ENCODE data around the gene MCTP1.

The MCTP1 gene

DNA sequence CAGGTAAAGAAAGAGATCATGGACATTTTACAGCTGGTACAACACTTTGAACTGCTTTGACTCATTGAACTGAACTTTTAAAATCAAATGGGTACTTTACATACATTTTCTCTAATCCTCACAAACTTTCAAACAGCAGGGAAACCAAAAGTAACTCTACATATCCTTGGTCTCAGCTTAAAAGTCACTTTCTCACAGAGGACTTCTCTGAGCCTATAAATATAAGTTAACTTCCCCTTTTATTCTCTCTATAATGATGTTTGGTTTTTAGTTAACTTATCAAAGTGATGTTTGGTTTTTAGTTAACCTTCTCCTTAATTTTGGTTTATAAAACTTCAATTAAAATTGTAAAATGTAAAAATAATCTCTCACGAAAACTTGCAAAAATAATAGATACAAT is 209.8 kb downstream of the MCTP1 start:
- DNase-seq (ENCODE audit: low read depth): no peak

DNA sequence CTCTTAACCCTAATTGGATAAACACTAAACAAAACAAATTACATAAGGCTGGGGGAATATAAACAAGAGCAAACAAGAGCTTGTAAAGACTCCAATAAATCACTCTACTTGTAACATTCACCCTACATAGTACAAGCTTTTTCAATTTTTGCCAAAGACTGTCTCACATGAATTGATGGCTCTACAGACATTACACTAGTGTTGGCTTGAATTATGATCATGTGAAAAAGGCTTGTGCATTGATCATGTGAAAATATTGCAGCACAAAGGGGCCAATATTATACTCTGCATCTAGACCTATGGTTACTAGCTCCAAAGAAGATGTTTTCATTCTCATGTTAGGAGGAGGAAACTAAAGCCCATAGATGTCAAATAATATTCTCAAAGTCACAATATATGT is 212.6 kb downstream of the MCTP1 start:
- DNase-seq (ENCODE audit: low read depth): no peak

DNA sequence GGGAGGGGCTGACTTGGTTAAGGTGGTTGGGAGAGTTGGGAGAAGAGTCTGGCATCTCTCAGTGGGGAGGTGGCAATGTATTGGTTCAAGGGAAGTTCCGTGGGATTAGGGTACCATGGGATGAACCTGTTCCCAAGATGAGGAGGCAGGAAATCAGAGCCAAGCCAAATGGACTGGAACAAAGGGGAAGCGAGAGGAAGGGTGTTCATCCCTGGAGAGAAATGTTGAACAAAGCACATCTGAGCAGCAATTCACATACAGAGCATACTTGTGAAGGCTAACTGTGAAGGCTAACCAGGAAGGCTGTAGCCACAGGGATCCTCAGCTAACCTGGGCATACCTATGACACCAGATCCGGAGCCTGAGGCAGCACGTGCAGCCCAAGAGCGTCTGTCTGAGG is 214.0 kb downstream of the MCTP1 start:
- no peak for DNase-seq (ENCODE audit: low read depth)

DNA sequence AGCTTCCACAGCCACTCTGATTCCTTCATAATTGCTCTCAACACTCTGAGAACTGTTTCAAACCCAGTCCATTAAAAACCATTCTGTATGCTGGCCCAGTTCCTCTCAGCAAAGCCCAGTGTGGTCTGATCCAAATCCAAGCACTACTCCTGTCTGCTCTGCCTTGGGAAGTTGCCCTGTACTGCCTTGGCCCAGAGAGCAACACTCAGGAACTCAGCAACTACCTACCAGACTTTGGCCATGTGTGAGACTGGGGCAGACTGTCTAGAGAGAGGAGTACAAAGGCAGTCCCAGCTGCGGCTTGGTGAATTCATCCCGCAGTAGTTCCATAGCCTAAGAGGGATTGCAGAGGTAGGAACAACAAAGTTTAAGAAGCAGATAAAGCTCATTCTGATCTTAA is 214.4 kb downstream of the MCTP1 start:
- DNase-seq (ENCODE audit: low read depth): no peak

DNA sequence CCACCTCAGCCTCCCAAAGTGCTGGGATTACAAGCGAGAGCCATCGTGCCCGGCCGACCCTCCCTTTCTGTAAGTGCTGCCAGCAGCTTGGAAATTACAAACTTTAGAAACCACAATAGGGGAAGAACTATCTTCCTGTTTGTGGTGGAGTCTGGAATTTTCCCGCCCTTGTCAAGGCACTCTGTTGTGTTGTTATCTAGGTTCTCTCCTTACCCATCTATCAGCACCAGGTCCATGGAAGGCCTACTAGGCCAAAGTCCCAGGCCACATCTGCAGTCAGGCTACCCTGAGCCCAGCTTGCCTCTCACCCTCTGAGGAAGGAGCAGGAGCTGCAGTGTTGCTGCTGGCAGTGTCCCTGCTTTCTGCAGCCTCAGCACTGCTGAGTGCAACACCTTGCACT is 214.9 kb downstream of the MCTP1 start:
- DNase-seq (ENCODE audit: low read depth): no peak

DNA sequence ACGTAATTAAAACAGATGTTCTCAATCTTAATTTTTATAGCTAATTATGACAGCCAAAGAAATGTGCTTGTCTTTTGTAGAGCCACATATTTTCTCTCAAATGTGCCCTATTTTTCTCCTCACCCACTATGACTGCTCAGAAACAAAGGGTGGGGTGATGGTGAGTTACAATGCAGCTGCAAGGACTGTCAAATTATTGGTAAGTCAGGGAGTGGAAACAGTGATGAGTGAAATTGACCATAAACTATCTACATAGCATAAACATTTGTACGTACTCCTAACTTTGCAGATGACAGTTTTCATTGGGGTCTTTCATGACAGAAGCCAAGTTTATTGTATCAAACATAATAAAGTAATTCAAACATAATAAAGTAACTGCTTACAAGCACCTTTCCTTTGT is 215.9 kb downstream of the MCTP1 start:
- no peak for DNase-seq (ENCODE audit: low read depth)

DNA sequence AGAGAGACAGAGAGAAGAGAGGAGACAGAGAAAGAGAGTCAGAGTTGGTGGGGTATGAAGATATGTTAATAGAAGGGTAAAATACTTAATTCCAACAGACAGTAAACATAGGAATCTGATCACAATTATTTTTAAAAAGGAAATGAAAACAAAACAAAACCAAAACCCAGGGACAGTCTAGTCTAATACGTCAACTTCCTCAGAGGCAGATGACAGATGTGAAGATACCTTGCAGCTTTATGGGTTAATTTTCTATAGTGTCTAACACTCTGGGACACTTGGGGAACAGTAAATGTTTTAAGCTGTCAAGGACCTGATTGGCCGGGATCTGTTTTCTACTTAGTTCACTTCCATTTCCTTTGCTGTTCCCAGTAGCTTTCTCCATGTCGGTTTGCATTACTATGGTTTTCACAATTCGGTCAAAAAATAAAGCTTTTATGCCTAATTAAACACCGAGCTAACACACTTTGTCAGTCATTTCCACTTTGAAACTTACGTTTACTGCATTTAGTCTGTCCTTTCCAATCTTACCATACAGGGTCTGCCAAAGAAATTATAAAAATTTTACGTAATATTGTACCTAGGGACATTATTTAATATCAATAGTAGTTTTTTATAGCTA is 216.5 kb downstream of the MCTP1 start:
- no peak for DNase-seq (ENCODE audit: low read depth)

DNA sequence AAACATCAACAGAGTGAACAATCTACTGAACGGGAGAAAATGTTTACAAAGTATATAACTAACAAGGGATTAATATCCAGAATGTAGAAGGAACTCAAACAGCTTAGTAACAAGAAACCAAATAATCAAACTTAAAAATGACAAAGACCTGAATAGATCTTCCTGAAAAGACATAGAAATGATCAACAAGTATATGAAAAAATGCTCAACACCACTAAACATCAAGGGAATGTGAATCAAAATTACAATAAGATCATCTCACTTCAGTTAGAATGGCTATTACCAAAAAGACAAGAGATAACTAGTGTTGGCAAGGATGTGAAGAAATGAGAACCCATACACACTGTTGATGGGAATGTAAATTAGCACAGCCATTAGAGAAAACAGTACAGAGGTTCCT is 218.8 kb downstream of the MCTP1 start:
- no peak for DNase-seq (ENCODE audit: low read depth)

DNA sequence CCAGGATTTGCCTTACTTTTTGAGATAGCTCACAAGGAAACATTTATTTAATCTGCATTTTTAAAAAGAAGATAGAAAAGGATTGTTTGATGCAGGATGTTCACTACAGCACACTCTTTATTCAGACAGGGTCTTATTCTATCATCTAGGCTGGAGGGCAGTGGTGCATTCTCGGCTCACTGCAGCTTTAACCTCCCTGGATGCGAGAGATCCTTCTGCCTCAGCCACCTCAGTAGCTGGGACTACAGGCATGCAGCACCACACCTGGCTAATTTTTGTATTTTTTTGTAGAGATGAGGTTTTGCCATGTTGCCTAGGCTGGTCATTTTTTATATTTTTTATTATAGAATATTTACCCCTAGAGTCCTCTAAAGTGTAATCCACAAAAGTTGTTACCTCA is 221.4 kb downstream of the MCTP1 start:
- DNase-seq (ENCODE audit: low read depth): no peak

DNA sequence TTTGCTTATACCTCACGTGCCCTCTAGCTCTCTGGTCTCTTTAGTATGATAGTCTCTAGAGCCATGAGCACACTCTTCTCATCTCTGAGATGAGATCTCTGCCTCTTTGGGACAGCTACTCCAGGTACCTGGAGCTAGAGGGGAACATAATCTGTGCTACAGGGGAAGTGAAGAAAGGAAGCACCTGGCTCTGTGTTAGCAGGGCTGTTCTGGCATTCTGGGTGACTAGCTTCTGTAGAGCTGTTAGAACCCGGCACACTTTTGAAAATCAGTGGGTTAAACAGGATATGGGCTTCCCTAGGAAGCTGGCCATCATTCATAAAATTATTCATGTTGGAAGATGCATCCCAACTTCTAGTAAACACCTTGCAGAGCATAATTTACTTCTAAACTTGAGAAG is 224.8 kb downstream of the MCTP1 start:
- DNase-seq (ENCODE audit: low read depth): no peak

DNA sequence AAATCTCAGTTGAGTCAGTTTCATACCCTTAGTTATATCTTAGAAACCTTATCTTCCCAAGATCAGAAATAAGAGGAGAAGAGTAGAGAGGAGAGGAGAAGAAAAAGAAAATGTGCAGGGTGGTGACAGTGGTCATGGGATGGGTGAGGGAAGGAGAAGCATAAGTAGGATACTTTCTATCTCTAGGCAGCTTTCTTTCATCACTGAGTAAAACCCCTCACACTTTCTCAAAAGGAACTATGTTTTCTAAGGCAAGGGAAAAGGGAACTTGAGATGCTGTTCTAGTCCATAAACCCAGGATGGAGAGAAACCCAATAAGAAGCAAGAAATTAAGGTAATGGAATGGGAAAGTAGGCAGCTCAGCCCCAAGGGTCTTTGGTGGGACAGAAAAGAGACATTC is 225.3 kb downstream of the MCTP1 start:
- no peak for DNase-seq (ENCODE audit: low read depth)

DNA sequence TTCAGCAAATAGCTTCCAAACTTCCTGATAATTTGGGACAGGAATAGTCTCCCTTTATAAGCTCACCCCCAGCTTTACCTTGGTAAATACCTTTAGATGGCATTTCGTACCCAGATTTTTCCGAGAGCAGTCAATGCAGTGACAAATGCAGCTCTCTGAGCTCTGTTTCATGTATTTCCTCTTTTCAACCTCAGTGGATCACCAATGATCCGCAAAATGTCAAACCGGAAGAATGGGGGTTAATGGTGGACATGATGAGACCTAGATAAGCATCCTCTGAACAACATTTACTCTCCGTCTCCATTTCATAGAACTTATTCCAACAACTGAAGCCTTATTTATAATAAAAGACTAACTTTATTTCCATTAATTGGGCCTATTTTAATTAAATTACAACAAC is 227.3 kb downstream of the MCTP1 start:
- DNase-seq (ENCODE audit: low read depth): no peak

DNA sequence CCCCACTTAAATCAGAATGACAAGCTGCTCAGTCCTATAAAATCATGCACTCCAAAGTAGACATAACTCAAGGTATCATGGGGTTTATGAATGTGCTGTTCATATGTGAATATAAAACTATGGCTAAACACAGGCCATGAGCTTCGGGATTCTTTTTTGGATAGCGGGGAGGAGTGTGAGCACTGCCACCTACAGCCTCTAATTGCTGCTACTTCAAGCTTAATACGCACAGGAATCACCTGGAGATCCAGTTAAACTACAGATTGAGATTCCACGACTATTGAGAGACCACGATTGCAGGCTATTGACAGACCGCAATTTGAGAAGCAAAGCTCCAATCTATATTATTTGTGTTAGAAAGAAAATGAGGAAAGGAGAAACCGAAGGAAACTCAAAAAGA is 231.6 kb downstream of the MCTP1 start:
- DNase-seq (ENCODE audit: low read depth): no peak

DNA sequence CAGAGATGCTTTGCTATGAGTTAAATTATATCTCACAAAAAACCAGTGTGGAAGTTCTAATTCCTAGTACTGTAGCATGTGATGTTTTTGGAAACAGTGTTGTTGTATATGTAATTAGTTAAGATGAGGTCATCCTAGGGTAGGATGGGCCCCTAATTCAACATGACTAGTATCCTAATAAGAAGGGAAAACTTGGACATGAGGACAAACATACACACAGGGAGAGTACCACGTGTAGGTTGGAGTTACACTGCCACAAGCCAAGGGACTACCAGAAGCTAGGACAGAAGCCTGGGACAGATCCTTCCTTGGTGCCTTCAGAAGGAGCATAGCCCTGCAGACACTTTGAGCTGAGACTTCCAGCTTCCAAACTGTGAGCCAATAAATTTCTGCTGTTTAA is 234.2 kb downstream of the MCTP1 start:
- no peak for DNase-seq (ENCODE audit: low read depth)

DNA sequence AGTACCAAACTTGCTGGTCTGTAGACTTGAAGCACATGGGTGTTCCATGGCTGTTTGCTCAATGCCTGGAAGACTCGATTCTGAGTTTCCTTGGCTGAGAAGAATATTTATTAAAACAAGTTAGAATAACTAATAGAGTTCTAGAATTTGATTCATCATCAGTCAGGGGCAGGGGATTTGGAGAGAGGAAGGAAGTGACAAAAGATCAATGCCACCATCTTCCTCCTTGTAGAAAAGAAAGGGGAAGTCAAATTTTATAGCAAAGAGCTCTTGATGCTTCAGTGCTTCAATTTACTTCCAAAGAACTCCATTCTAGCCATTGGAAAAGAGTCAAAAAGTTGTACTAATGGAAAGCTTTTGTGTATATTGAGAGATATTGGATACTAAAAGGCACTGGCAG is 236.3 kb downstream of the MCTP1 start:
- DNase-seq (ENCODE audit: low read depth): no peak

DNA sequence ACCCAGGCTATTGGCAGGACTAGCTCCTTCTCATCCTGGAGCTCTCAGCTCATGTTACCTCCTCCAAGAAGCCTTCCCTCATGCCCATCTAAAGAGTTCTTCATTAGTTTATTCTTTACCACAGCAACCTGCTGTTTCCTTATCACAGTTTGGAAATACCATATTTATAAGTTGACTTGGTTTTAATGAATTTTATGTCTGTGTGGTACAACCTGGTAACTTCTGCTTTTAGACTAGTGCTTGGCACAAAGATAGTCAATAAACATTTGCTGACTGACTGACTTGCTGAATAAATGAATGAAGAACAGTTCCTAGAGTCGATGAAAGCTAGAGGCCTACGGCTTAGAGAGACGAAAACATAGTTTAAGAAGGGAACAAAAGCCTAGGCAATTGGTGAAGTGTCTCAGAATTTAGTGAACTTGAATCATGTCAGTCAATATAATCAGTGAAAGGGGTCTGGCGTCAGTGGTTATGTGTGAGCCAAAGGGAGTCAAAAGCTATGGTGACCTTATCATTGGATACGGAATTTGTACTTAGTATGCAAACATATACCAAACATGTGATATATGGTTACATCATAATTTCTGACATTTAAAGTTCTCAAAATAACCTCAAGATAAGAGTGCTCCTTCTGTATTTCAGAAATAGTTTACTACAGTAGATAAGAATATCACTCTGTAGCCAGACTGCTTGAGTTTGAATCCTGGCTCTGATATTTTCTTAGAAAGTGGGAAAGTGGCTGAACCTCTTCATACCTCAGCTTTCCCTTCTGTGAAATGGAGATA is 239.5 kb downstream of the MCTP1 start:
- DNase-seq (ENCODE audit: low read depth): no peak

DNA sequence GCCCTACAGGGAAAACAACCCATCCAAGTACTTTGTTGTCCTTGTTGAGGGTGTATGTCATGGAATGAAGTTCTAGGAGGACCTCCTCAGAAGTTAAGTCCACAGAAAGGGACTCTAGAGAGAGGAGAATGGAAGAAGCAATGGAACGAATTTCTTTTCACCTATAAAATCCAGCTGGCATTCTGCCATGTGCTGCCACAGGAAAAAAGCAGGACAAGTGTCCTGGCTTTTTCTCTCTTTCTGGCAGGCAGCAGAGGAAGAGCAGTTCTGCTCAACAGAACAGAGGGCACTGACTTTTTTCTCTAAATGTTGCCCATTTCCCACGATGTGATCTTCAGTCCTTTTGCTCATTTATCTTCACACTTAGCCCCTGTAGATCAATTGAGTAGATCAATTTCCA is 240.8 kb downstream of the MCTP1 start:
- no peak for DNase-seq (ENCODE audit: low read depth)

DNA sequence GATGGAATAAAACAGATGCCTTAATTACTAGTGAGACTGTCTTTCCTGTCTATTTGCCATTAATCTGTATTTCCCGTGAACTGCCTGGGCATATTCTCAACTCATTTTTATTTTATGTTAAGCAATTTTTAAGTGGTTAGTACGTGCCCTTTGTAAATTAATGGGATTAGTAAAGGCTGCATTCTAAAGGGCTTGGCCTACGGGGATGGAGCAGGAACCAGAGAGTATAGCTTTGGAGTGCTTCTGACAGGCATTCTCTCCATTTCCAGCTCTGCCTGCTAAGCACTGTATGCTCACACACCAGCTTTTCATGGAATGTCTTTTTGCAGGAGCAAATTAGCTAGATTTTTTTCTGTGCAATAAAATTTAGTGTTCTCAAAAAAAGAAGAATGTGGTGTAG is 241.2 kb downstream of the MCTP1 start:
- DNase-seq (ENCODE audit: low read depth): no peak

DNA sequence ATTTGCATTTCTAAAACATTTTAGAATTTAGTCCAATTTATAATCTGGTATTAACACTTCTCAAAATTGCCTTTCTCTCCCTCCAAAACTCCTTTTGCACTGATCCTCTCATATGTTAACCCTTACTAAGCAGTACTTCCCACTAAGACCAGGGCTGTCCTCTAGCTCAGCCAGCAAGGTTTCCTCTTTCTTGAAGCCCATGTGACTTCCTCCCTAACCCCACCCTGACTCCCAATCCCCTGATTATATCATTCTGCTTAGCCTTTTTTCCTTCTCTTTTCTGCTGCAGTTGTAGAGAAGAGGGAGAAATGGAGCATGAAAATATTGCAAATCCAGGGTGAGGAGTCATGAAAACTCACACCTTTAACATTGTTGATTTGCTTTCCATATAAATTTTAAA is 241.7 kb downstream of the MCTP1 start:
- no peak for DNase-seq (ENCODE audit: low read depth)

DNA sequence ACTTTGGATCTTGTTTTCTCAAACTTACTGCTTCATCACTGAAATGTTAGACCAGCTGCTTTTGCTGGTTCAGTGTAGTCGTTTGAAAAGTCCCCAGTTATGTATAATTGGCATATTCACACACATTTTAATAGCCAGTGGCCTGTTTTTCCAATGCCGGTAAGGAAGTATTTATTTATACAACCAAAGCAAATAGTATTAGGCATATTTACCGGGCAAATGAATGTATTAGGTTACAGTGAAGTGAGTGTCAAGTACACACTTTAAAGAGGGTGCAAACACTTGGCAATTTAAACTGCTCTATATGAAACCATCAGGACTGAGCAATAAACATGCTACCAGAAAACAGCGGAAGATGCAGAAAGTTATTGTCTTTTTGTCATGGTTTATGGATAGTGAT is 242.9 kb downstream of the MCTP1 start:
- no peak for DNase-seq (ENCODE audit: low read depth)

DNA sequence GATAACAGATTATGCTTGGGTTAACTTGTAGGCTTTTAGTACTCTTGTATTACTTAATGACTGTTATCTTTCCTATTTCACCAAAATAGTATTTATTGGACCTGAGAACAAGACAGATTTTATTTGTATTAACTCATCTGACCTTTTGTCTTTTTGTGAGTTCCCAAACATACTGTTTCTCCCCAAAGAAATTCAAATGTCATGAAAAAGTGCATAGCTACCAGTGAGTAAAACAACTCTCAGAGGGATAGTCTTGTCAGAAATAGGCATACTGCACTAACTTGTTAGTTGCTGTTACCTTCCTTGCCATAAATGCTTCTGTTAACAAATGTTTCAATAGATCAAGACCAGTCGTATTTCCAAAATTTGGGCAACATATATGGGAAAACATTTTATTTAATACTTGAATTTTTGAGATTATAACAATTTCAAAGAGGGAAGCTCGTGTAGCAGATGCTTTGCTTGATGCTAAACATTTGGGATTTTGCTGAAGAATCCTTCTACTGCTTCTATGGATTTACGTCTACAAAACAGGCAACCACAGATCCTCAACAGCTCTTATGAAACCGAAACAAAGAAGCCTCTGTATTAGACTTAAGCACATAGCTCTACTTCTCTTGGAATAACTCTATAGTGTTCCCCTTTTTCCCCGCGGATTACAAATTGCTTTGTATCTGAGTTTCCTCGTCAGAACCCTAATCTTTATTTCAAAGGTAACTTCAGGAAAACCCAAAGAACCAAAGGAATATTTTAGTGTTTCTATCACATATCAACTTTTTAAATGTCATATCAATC is 248.8 kb downstream of the MCTP1 start:
- no peak for DNase-seq (ENCODE audit: low read depth)

DNA sequence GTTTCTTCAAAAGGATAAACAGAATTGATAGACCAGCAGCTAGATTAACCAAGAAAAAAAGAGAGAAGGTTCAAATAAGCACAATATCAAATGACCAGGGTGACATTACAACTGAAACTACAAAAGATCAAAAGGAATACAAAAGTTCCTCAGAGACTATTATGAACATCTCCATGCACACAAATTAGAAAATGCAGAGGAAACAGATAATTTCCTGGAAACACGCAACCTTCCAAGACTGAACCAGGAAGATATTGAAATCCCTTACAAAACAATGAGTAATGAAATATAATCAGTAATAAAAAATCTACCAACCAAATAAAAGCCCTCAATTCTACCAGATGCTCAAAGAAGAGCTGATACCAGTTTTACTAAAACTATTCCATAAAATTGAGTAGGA is 252.1 kb downstream of the MCTP1 start:
- no peak for DNase-seq (ENCODE audit: low read depth)
